OCI-LY7 (cell line): ENCODE results near the gene CALR.

Source experiments
- CTCF ChIP-seq: fragments of 200-600 bp; sonication (generic); conservative IDR thresholded peaks from 2 replicates; pipeline ENCODE4 v1.5.1; 2014; ENCODE audit warnings: mild to moderate bottlenecking, antibody characterized with exemption, low read length, moderate library complexity, mixed read lengths
- EZH2phosphoT487 ChIP-seq: fragments of 200-600 bp; sonication (generic); IDR thresholded peaks from 2 replicates; pipeline ENCODE4 v1.6.1; 2018; ENCODE audit warnings: low read depth, borderline replicate concordance, mild to moderate bottlenecking, mixed run types, antibody characterized with exemption, low read length, moderate library complexity, mixed read lengths

GRCh38 chr19:12982648-12983047 lies 44.2 kb downstream of the CALR start:
- TF ChIP-seq CTCF (no peak), EZH2phosphoT487 (no peak)
